ENCODE data around the gene FAM9A. TPM values are rescaled to one million over a fixed set of nuclear protein-coding genes. Genes with fewer than 3 reads are reported as not detected.

FAM9A gene
- total RNA-seq, 1 donor from 2014 or later: not detected

GRCh38 chrX:8834392-8834791 lies 33.2 kb upstream of the FAM9A start:
- no peaks in the 10 kb centered on the region for H3K9me3 Mint-ChIP-seq (ENCODE audit: unreplicated experiment)
- no peak for TF ChIP-seq EZH2 (IDR thresholded peaks at IDR 0.05; ENCODE audit: insufficient read depth, low read length)
- TF ChIP-seq CTCF (IDR thresholded peaks at IDR 0.05; ENCODE audit: insufficient read depth, low read depth, low read length): no peak
- Histone ChIP-seq H4K20me1 (ENCODE audit: insufficient read depth, low read length) (no peaks in the 10 kb centered on the region), H3K4me1 (ENCODE audit: insufficient read depth, low read length) (no peaks in the 10 kb centered on the region), H3K27me3 (ENCODE audit: insufficient read depth, low read length) (peaks cover 2% of the 10 kb centered on the region), H3K36me3 (ENCODE audit: insufficient read depth, low read length) (no peaks in the 10 kb centered on the region), H3K27ac (ENCODE audit: low read depth, low read length) (no peak overlapping the region), H2AFZ (ENCODE audit: low read depth, low read length) (no peak overlapping the region), H3K4me2 (ENCODE audit: low read length) (no peak overlapping the region), H3K4me3 (ENCODE audit: insufficient read depth, low read depth, low read length) (no peak overlapping the region), H3K79me2 (ENCODE audit: insufficient read depth, low read length) (no peaks in the 10 kb centered on the region), H3K9ac (ENCODE audit: low read length) (no peak overlapping the region), H3K9me3 (ENCODE audit: insufficient read depth, low read depth, low read length) (no peaks in the 10 kb centered on the region)
- no peak overlapping the region for H3K4me3 Mint-ChIP-seq (ENCODE audit: unreplicated experiment)
- H3K36me3 Mint-ChIP-seq (ENCODE audit: low read depth, unreplicated experiment): no peaks in the 10 kb centered on the region
- peaks cover 15% of the 10 kb centered on the region for H3K27me3 Mint-ChIP-seq (ENCODE audit: low read depth, unreplicated experiment)
- no peak overlapping the region for H3K27ac Mint-ChIP-seq (ENCODE audit: unreplicated experiment)
- DNase-seq (ENCODE audit: low read depth): no peak
- FAIRE-seq: no peak
- no peaks in the 10 kb centered on the region for H3K4me1 Mint-ChIP-seq (ENCODE audit: low read depth, unreplicated experiment)

GRCh38 chrX:8832582-8833378 lies 31.6 kb upstream of the FAM9A start:
- DNase-seq (ENCODE audit: low read depth) (no peak), FAIRE-seq (peak; percentile 39)
- peaks cover 12% of the 10 kb centered on the region for H3K27me3 Mint-ChIP-seq (ENCODE audit: low read depth, unreplicated experiment)
- peaks cover 2% of the 10 kb centered on the region for H3K27me3 ChIP-seq (ENCODE audit: insufficient read depth, low read length)
- no peaks in the 10 kb centered on the region for H3K36me3 Mint-ChIP-seq (ENCODE audit: low read depth, unreplicated experiment)
- no peak overlapping the region for H2AFZ ChIP-seq (ENCODE audit: low read depth, low read length)
- H3K4me3 ChIP-seq (ENCODE audit: insufficient read depth, low read depth, low read length): no peak overlapping the region
- H3K4me1 ChIP-seq (ENCODE audit: insufficient read depth, low read length): no peaks in the 10 kb centered on the region
- H3K36me3 ChIP-seq (ENCODE audit: insufficient read depth, low read length): no peaks in the 10 kb centered on the region
- no peaks in the 10 kb centered on the region for H4K20me1 ChIP-seq (ENCODE audit: insufficient read depth, low read length)
- H3K4me1 Mint-ChIP-seq (ENCODE audit: low read depth, unreplicated experiment): no peaks in the 10 kb centered on the region
- no peak overlapping the region for H3K9ac ChIP-seq (ENCODE audit: low read length)
- H3K9me3 ChIP-seq (ENCODE audit: insufficient read depth, low read depth, low read length): no peaks in the 10 kb centered on the region
- TF ChIP-seq CTCF (IDR thresholded peaks at IDR 0.05; ENCODE audit: insufficient read depth, low read depth, low read length) (no peak), EZH2 (IDR thresholded peaks at IDR 0.05; ENCODE audit: insufficient read depth, low read length) (no peak)
- H3K79me2 ChIP-seq (ENCODE audit: insufficient read depth, low read length): no peaks in the 10 kb centered on the region
- no peak overlapping the region for H3K4me2 ChIP-seq (ENCODE audit: low read length)
- H3K27ac ChIP-seq (ENCODE audit: low read depth, low read length): no peak overlapping the region
- H3K27ac Mint-ChIP-seq (ENCODE audit: unreplicated experiment): no peak overlapping the region
- H3K9me3 Mint-ChIP-seq (ENCODE audit: unreplicated experiment): no peaks in the 10 kb centered on the region
- no peak overlapping the region for H3K4me3 Mint-ChIP-seq (ENCODE audit: unreplicated experiment)

DNA sequence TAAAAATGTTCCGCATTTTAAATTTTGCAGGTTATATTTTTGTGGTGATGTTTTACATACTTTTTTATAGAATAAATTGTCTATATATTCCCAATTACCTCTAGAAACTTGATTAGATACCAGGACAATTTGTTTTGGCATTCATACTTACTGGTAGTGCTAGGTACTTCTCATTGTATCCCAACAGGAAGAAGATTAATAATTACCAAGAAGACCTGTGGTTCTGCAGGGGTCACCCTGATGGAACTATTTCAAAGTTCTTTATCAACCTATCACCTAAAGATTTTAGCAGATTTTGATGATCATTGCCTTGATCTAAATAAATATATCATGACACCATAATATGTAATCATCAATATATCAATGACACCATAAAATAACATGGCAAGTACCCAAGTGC lies 22.5 kb upstream of the FAM9A start:
- no peaks in the 10 kb centered on the region for H4K20me1 ChIP-seq (ENCODE audit: insufficient read depth, low read length)
- H3K9me3 ChIP-seq (ENCODE audit: insufficient read depth, low read depth, low read length): no peaks in the 10 kb centered on the region
- Mint-ChIP-seq H3K27ac (ENCODE audit: unreplicated experiment) (no peak overlapping the region), H3K4me1 (ENCODE audit: low read depth, unreplicated experiment) (no peaks in the 10 kb centered on the region), H3K27me3 (ENCODE audit: low read depth, unreplicated experiment) (peaks cover 3% of the 10 kb centered on the region), H3K9me3 (ENCODE audit: unreplicated experiment) (no peaks in the 10 kb centered on the region), H3K4me3 (ENCODE audit: unreplicated experiment) (no peak overlapping the region), H3K36me3 (ENCODE audit: low read depth, unreplicated experiment) (no peaks in the 10 kb centered on the region)
- H3K27ac ChIP-seq (ENCODE audit: low read depth, low read length): no peak overlapping the region
- no peaks in the 10 kb centered on the region for H3K36me3 ChIP-seq (ENCODE audit: insufficient read depth, low read length)
- no peak overlapping the region for H3K9ac ChIP-seq (ENCODE audit: low read length)
- no peaks in the 10 kb centered on the region for H3K27me3 ChIP-seq (ENCODE audit: insufficient read depth, low read length)
- no peaks in the 10 kb centered on the region for H3K79me2 ChIP-seq (ENCODE audit: insufficient read depth, low read length)
- no peaks in the 10 kb centered on the region for H3K4me1 ChIP-seq (ENCODE audit: insufficient read depth, low read length)
- DNase-seq (ENCODE audit: low read depth) (no peak), FAIRE-seq (peak; percentile 37)
- no peak overlapping the region for H2AFZ ChIP-seq (ENCODE audit: low read depth, low read length)
- H3K4me2 ChIP-seq (ENCODE audit: low read length): no peak overlapping the region
- TF ChIP-seq EZH2 (IDR thresholded peaks at IDR 0.05; ENCODE audit: insufficient read depth, low read length): no peak
- TF ChIP-seq CTCF (IDR thresholded peaks at IDR 0.05; ENCODE audit: insufficient read depth, low read depth, low read length): no peak
- no peak overlapping the region for H3K4me3 ChIP-seq (ENCODE audit: insufficient read depth, low read depth, low read length)

All from astrocyte (in vitro differentiated cells and primary cell).